Peyer's patch (tissue), 4 donors: ENCODE measurements around the gene TMEM242.

Source experiments
- CTCF ChIP-seq, 6 experiments: fragments of 450-650 bp in 4 of 6; fragments of 200-600 bp in 2 of 6; sonication (generic) in 1 of 6; IDR thresholded peaks; one replicate each; pipeline ENCODE4 v1.5.1; 2017 to 2019; ENCODE audit warnings: antibody characterized with exemption in 6 of 6, mild to moderate bottlenecking in 3 of 6, moderate library complexity in 1 of 6
- POLR2A ChIP-seq, 2 donors: fragments of 450-650 bp; IDR thresholded peaks; one replicate each; pipeline ENCODE4 v1.5.1; 2017; ENCODE audit warnings: antibody characterized with exemption in 2 of 2, mild to moderate bottlenecking in 2 of 2, moderate library complexity in 2 of 2

DNA sequence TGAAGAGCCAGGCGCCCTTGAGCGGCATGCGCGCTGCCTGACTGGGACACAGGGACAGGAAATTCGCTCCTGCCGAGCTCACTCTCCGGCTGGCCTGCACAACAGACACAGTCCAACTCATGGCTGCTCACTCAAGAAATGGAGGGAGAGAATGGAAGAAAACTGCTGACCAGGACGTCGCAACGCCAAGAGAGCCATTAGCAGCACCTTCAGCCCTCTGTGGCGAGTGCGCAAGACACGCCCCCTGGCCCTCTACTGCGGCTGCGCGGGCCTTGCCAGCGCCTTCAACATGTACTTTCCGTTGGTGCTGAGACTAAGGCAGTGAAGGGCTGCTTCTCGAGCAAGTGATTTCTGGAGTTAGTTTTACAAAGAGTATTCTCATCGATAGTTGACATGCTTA is 23.3 kb downstream of the TMEM242 start:
- no peak for TF ChIP-seq CTCF (IDR thresholded peaks at IDR 0.05)
- TF ChIP-seq POLR2A (IDR thresholded peaks at IDR 0.05): no peak
